HG03342 (cell line): ENCODE results near the gene TTC34.
"Not testable (repeated sequence)": the region's sequence is repeated elsewhere in the genome, so short reads cannot be mapped to it uniquely, and the experiment has no call there.

Source experiments
- ATAC-seq: cut with Tn5 transposase; IDR thresholded peaks from one replicate; pipeline ENCODE4 v1.9.1; 2021; ENCODE audit warnings: mild to moderate bottlenecking, moderate library complexity; ENCODE audit not compliant: unreplicated experiment

The TTC34 gene

GRCh38 chr1:2630498-2631135 lies 170.9 kb downstream of the TTC34 start:
- no peak for ATAC-seq

GRCh38 chr1:2629627-2630497 lies 171.6 kb downstream of the TTC34 start:
- ATAC-seq, result no peak

GRCh38 chr1:2628933-2629626 lies 172.4 kb downstream of the TTC34 start:
- ATAC-seq, result no peak

- ATAC-seq, result no peak
These were observed 173.1 kb downstream of the TTC34 start for GRCh38 chr1:2628191-2628932.

GRCh38 chr1:2627746-2628145 lies 173.7 kb downstream of the TTC34 start:
- ATAC-seq, result no peak

DNA sequence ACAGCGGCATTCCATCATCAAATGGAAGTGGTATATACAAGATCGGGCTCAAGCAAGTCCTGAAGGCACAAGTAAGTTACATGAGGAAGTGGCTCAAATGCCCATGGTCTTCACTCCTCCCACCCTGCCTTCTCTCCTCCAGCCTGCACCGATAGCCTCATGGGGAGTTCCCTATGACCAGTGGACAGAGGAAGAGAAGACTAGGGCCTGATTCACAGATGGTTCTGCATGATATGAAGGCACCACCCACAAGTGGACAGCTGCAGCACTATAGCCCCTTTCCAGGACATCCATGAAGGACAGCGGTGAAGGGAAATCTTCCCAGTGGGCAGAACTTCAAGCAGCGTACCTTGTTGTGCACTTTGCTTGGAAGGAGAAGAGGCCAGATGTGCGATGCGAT lies 175.7 kb downstream of the TTC34 start:
- ATAC-seq, result not testable (repeated sequence)

- ATAC-seq, result no peak
These were observed 176.2 kb downstream of the TTC34 start for GRCh38 chr1:2625311-2625710.

- ATAC-seq, result no peak
These were observed 176.7 kb downstream of the TTC34 start for GRCh38 chr1:2624735-2625300.

DNA sequence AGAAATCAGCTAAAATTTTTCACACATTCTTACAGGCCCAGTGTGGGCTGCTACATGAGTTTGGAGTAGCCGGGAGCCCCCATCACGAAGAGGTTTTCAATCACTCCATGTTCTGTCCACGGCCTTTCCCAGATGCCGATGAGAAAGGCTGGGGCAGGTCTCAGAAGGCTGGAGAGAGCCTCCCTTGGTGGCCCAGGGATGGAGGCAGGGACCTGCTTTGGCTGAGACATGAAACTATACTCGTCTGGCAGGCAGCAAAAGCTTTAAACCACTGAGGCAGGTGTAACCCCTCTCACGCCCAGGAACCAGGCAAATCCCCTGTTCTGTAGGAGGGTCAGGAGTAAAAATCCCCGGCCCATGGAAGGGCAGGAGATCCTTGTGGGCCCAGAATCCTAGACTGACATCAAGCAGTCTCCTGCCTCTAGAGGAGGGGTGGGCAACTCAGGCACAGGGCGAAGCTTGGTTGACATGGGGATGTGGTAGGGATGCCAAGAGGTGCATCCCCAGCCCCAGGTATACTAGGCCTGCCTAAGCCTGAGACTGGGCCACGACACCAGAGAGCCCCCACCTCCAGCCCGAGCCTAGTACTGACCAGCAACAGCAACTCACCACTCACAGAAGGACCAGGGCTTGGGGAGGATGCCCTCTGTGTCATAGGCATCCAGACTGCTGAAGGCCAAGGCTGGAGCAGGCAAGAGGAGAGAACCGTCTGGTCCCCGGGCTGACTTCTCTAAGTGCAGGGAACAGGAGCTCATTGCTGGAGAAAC lies 177.7 kb downstream of the TTC34 start:
- no peak for ATAC-seq

- ATAC-seq, result no peak
These were observed 183.5 kb downstream of the TTC34 start for GRCh38 chr1:2617971-2618470.

DNA sequence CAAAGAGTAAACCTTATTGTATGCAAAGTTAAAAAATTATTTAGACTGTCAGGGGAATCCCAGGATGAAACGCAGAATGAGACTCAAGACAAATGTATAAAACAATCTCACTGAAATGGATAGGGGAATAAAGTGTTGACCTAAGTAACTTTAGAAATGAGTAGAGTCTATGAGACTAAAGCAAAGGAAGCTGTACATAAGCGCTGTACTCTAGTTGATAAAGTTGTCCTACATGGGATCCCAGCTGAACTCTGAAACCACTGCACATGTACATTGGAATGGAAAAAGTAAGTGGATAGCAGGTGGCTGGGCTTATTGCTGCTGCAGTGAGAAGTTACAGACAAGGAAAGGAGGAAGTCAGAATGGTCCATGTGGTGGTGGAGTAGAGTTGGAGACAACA lies 187.3 kb downstream of the TTC34 start:
- ATAC-seq, result no peak

DNA sequence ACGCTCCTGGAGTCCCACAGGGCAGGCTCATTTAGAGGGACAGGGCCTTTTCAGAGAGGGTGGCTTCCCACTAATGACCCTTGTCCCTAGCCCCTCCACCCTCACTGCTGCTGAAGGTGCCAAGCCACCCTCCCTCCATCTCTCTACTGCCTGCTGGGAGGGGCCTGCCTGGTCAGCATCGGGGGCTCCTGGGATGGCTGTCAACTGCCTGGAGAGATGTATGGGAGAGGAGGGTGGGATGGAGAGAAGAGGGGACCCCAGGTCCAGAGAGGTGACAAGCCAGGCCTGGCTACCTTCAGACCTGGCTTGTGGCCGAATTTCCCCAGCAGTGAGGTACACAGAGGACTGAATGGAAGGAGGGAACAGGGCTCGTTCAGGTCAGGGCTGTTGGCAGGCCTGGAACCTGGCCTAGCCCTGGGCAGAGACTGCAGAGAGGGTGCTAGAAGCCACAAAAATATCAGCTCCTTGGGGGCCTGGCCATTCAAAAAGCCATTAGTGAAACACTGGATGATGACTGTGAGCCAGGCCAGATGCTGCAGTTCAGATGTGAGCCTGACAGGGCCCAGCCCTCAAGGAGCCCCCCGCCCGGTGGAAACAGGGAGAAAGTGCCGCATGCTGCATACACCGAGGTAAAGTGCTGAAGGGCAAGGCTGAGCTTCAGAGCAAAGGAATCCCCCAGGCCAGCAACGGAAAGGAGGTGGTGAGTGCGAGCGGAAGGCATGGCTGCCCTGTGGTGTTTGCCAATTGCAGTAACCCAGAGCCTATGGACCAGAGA lies 188.7 kb downstream of the TTC34 start:
- no peak for ATAC-seq

GRCh38 chr1:2611621-2612437 lies 189.7 kb downstream of the TTC34 start:
- ATAC-seq, result no peak

DNA sequence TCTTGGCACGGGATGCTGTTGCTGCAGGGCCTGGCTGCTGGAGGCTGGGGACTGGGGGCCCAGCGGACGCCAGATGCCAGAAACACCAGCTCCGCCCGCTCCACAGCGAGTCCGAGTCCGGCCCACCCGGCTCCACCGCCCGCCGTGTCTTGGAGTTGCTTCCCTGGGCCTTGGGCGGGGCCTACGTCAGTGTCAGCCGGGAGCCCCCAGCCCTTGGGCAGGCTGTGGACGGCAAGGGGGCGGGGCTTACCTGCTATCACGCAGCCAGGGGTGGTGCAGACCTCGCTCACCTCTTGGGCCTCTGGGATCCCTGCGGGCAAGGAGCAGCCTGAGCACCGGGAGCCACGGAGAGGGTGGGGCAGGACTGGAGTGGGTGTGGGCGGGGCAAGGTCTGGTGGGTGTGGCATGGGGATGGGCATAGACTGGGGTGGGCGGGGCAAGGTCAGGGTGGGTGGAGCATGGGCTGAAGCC lies 190.4 kb downstream of the TTC34 start:
- no peak for ATAC-seq

DNA sequence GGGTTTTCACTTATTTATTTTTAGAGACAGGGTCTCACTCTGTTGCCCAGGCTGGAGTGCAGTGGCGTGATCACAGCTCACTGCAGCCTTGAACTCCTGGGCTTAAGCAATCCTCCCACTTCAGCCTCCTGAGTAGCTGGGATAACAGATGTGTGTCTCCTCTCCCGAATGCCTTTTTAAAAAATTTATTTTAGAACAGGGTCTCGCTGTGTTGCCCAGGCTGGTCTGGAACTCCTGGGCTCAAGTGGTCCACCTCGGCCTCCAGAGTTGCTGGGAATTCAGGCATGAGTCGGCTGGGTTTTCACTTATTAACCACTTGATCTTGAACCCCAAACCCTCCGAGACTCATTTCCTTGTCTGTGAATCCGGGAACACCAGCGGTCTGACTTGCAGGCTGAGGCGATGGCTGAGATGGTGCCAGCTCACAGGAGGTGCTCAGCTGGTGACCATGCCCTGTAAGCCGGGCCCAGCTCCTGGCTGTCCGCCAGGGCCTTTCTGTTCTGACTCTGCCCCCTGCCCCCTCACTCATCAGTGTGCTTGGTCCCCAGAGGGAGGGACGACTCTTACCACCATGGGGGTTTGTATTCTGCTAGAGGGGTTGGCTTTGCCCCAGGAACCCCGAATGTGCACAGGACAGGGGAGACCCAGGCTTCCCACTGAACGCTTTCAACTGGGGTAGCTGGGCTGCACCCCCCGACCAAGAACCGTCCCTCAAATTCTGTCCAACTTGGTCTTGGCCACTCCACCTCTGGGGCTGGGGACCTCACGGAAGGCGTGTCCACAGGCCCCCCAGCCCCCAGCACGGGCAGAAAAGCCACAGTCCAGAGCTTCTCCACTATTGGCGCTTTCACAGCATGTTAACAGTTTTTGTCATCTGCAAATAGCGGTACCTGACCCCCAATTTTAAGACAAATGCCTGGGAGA lies 191.2 kb downstream of the TTC34 start:
- ATAC-seq, result no peak

DNA sequence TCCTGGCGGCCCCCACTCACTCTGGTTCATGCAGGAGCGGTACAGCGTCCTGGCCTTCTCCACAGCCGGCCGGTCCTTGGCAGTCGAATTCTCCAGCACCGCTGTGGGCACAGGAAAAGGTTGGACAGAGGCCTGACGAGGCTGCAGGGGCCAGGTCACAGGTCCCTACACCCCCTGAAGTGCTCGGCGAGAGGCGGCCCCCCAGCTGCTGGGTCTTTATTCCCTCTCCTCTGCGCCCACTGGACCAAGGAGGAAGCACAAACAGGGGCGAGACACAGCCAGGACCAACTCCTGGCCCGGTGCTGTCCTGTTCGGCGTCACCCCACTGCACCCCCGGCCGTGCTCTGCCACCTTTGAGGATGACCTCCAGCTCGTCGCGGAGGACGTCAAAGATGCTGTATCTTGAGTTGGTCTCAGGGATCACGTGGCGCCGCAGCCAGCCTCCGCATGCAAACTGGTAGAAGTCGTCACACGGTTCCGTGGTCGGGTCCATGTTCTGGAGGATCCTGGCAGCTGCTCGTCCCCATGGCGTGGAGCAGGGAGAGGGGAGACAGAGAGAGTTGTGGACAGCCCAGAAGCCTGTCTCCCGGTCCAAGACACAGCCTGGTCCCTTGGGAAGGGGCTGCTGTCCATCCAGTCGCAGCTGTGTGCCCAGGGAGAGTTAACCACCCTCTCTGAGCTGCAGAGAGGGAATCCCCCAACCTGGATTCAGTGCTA lies 192.0 kb downstream of the TTC34 start:
- no peak for ATAC-seq
